NCI-H82 treated with DMSO at 0.1 percent for 48 hours (cell line): ENCODE measurements around the gene ATF1.
"Not testable (repeated sequence)": the region's sequence is repeated elsewhere in the genome, so short reads cannot be mapped to it uniquely, and the experiment has no call there.

Source experiments
- DNase-seq: peaks from one replicate; lab custom pipeline; 2025; ENCODE audit not compliant: unreplicated experiment; lab: John Stamatoyannopoulos, UW

ATF1 gene

DNA sequence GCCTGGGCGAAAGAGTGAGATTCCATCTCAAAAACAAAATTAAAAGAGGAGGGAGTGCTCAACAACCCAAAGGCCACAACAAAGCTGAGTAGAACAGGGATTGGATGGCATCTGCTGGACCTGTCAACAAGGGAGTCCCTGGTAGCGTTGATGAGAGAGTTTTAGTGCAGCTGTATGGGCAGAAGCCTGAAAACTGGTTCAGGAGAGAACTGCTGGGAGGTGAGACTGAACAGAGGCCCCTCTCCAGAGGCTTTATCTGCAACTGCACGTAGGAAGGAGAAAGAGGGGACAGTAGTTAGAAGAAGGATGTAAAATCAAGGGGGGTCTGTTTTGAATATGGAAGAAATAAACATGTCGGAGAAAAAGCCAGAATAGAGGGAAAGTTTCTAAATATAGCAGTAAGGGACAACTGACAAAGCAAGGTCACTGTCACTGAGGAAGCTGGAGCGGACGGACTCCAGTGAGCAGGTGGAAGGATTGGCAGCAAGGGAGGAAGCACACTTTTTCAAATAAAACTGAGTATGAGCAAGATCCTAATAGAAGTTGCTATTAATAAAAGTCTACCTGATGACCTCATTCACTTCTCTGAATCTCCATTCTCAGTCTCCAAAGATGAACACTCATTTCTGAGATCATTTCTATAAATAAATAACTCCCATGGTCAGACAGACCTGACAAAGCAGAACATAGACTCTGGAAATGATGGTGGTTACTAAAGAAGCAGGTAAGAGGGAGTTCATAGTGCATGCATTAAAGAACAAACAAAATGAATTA is 11.8 kb upstream of the ATF1 start:
- DNase-seq: no peak

DNA sequence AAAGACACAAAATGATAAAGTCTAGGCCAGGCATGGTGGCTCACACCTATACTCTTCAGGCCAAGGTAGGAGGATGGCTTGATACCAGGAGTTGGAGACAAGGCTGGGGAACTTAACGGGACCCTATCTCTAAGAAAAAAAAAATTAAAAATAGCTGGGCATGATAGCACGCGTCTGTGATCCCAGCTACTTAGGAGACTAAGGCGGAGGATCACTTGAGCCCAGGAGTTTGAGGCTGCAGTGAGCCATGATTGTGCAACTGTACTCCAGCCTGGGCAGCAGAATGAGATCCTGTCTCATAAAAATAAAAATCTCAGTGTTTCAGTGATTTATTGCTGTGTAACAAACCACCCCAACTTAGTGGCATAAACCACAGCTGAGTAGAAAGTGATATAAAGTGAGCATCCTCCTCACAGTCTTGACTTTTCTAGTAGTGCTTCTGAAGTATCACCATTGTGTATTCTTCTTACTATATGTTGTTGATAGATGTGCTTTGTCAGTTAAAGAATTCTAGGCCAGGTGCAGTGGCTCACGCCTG is 10.6 kb upstream of the ATF1 start:
- DNase-seq: no peak

DNA sequence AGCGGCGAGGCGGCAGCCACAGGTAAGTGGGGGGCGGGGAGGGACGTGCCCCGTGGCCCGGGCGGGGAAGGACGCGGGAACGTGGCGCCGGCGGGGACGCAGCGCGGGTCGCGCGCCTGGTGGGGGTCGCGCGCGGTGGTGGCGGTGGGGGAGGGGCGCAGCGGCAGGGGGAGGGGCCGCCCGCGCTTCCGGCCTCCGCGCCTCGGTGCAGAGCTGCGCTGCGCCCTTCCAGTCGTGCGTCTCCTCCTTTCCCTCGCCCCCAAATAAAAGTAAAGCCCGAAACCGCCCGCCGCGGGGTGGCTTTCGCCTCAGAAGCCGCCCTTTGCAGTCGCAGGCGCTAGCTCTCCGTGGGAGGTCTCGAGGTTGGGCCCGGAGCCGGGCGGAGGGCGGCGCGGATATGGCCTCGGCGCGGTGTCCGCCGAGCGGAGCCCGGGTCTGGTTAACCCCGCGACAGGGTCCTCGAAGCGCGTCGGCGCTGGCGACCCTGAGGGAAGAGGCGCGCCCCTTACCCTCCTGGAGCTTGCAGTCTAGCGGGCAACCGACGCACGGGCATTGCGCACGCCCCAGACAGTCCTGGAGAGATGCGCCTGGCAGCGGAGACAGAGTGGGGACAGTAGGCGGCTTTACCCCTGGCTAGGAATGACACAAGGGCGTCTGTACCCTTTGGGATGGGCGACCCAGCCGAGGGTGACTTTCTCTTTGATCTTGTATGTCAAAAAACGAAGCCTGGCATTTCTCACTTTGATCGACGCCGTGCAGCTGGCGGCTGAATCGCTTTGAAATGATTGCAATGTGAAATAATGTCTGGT is 589 bp downstream of the ATF1 start:
- no peak for DNase-seq

DNA sequence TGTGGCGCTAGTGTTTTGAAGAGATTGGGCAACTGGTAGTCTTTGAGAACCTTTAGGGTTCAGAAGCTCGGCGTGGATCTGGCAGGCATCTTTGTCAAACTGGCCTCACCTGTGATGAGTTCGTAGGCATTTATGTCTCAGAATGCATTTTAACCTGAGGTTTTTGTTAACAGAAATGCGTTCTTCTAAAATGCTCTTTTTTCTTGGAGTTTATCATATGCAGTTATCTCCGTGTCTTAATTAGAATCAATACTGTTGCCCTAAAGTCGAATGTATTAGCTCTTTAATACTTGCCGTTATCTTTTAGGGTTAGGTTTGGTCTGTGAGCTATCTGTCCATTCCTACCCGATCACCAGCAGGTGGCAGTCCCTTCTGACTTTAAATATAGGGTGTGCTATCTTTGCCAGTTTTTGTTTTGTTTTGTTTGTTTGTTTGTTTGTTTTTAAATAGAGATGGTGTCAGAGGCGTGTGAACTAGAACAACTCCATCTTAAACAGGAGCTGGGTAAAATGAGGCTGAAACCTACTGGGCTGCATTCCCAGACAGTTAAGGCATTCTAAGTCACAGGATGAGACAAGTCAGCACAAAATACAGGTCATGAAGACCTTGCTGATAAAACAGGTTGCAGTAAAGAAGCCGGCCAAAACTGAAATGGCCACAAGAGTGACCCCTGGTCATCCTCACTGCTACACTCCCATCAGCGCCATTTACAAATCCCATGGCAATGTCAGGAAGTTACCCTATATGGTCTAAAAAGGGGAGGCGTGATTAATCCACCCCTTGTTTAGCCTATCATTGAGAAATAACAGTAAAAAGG is 1.4 kb downstream of the ATF1 start:
- peak; percentile 30 for DNase-seq

DNA sequence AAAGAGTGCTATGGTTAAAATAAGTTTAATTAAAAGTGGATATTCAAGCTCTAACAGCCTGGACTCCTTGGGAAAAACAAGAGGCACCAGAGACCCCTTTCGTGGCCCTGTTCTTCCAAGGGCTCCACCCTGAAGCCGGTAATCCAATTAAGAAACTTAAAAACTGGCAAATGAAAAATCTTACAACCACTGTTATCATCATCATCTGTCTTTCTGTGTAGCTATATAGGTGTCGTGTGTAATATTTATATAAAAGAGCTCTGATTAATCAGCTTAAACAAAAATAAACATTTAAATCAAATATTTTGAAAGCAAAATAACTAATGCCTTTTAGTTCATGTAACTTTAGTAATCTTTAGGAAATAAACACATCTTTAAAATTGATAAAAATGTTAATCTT is 4.5 kb downstream of the ATF1 start:
- peak; percentile 39 for DNase-seq

DNA sequence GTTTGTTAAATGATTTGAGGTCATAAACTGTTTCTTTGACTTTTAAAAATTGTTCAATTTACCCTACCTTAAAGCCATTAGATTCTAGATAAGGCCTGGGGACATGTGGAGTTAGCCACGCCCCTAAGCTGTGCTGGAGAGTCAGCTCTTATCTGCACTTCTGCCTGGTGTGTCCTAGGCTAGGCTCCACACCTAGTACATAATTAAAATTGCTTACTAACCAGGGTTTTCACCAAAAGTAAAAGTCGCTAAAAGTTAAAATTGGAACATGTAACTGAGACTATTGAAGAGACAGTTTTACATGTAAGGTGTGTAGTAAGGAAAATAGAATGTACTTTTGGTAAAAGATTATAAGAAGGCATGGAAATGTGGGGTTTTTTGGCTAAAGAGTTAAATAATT is 4.9 kb downstream of the ATF1 start:
- DNase-seq: not testable (repeated sequence)

DNA sequence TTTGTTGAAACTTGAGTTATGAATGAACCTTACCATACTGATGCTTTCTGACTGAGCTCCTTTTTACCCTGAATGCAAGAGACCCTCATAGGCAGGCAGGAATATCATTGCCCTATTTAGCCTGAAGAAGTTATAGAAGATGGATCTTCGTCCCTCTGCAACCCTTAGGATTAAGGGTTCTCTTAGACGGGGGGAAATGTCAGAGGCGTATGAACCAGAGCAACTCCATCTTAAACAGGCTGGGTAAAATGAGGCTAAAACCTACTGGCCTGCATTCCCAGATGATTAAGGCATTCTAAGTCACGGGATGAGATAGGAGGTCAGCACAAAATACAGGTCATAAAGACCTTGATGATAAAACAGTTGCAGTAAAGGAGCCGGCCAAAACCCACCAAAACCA is 7.5 kb downstream of the ATF1 start:
- no peak for DNase-seq

DNA sequence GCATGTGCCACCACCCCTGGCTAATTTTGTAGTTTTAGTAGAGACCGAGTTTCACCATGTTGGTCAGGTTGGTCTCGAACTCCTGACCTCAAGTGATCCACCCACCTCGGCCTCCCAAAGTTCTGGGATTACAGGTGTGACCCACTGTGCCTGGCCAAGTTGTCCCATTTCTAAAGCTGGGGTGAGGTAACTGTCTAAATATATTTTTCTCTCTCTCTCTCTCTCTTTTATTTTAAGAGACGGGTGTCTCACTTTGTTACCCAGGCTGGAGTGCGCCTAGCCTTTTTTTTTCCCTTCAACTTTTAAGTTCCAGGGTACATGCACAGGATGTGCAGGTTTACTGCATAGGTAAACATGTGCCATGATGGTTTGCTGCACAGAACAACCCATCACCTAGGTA is 8.6 kb downstream of the ATF1 start:
- DNase-seq: no peak

DNA sequence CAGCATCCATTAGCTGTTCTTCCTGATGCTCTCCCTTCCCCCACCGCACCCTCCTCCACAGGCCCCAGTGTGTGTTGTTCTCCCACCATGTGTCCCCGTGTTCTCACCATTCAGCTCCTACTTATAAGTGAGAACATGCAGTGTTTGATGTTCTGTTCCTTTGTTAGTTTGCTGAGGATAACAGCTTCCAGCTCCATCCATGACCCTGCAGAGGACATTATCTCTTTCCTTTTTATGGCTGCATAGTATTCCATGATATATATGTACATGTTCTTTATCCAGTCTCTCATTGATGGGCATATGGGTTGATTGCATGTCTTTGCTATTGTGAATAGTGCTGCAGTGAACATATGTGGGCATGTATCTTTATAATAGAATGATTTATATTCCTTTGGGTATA is 9.0 kb downstream of the ATF1 start:
- no peak for DNase-seq

DNA sequence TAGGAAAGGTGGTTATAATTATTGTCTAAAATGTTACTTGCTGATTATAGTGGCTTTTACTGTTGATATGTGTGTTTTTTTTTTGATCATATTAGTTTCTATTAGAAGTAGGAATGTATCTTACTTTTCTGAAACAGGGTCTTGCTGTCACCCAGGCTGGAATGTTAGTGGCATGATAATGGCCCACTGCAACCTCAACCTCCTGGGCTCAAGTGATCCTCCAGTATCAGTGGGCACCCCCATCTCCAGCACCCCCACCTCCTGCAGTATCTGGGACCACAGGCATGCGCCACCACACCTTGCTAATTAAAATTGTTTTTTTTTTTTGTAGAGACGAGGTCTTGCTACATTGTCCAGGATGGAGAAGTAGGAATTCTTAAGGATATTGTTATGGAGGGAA is 11.3 kb downstream of the ATF1 start:
- DNase-seq: no peak

DNA sequence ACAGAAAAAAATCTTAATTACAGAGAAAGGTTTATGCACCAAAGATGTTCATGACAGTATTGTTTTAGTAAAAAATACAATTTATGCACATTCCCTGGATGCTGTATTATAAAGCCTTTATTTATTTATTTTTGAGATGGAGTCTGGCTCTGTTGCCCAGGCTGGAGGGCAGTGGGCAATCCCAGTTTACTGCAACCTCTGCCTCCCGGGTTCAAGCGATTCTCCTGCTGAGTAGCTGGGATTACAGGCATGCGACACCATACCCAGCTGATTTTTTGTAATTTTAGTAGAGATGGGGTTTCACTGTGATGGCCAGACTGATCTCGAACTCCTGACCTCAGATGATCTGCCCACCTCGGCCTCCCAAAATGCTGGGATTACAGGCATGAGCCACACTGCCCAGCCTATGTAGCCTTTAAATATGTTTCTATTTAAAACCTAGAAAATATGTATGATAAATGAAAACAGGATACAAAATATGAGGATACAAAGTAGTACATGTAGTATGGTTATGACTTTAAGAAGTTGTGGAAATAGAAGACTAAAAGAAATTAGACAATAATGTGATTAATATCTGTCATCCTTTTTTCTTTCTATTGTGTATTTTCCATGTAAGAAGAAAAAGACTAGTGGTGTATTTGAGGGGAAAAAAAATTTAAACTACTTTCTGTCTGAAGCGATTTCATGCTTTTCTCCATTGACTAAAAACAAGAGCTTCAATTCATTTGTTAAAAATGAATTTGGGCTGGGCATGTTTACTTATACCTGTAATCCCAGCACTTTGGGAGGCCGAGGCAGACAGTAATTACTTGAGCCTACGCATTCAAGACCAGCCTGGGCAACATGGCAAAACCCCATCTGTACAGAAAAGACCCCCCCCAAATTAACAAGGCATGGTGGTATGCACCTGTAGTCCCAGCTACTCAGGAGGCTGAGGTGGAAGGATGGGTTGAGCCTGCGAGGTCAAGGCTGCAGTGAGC is 13.1 kb downstream of the ATF1 start:
- no peak for DNase-seq

DNA sequence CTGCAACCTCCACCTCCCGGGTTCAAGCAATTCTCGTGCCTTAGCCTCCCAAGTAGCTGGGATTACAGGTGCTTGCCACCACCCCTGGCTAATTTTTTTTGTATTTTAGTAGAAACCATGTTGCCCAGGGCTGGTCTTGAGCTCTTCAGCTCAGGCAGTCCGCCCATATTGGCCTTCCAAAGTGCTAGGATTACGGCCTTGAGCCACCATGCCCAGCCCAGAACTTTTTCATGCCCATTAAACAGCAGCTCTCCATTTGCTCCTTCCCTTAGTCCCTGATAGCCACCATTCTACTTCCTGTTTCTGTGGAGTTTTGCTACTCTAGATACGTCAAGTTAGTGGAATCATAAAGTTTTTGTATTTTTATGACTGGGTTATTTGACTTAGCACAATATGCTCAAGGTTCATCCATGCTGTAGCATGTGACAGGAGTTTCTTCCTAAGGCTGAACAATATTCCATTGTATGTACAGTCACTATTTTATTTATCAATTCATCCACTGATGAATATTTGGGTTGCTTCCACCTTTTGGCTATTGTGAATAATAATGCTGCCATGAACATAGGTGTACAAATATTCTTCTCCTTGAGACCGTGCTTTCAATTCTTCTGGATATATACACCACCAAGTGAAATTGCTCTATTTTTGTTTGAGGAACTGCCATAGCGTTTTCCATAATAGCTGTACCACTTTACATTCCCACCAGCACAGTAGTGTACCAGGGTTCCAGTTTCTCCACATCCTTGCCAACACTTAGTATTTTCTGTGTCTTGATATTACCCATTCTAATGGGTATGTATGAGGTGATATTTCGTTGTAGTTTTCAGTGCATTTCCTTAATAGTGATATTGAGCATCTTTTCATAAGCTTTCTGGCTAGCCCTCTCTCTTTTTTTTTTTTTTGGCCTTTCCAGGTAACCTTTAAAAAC is 15.0 kb downstream of the ATF1 start:
- DNase-seq: no peak

DNA sequence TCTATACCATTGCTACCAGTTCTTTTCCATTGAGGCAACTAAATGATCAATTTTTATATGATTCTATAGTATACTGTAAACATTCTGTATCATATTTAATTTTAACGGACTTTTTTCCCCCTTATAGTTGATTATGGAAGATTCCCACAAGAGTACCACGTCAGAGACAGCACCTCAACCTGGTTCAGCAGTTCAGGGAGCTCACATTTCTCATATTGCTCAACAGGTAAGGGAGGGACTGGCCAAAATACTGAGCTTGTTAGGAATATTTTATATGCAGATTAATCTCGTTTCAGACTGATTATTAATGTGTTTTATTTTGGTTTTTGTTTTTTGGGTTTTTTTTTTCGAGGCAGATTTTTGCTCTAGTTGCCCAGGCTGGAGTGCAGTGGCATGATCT is 16.1 kb downstream of the ATF1 start:
- DNase-seq: no peak

DNA sequence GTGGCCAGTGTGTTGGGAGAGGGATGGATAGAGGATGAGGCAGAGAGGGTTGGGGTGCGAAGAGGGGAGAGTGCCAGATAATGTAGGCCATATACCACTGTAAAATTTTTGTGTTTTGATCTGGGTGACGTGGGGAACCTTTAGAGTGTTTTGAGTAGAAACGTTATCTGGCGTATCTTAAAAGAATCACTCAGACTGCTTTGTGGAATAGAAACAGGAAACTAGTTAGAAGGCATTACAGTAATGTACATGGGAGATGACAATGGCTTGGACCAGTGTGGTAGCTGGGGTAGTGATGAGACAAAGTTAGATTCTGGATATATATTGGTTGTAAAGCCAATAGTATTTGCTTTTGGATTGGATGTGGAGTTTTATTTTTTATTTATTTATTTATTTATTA is 20.6 kb downstream of the ATF1 start:
- DNase-seq: no peak

DNA sequence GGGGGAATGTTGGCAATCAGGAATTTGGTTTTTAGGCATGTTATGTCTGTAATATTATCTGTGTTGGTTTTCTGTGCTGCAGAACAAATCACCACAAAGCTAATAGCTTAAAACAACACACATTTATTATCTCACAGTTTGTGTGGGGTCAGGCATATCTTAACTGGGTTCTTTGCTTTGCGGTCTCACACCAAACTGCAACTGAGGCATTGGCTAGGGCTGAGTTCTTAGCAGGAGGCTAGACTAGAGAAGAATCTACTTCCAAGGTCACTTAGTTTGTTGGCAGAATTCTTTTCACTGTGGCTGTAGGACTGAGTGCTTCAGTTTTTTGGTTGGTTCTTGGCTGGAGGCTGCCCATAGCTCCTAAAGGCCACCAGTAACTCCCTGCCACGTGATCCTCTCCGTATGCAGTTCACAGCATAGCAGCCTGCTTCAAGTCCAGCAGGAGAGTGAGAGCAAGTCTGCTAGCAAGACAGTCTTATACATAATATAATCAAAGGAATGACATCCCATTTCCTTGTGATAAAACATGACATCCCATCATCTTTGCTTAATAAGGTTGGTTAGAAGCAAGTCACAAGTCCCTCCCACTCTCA is 21.6 kb downstream of the ATF1 start:
- no peak for DNase-seq

DNA sequence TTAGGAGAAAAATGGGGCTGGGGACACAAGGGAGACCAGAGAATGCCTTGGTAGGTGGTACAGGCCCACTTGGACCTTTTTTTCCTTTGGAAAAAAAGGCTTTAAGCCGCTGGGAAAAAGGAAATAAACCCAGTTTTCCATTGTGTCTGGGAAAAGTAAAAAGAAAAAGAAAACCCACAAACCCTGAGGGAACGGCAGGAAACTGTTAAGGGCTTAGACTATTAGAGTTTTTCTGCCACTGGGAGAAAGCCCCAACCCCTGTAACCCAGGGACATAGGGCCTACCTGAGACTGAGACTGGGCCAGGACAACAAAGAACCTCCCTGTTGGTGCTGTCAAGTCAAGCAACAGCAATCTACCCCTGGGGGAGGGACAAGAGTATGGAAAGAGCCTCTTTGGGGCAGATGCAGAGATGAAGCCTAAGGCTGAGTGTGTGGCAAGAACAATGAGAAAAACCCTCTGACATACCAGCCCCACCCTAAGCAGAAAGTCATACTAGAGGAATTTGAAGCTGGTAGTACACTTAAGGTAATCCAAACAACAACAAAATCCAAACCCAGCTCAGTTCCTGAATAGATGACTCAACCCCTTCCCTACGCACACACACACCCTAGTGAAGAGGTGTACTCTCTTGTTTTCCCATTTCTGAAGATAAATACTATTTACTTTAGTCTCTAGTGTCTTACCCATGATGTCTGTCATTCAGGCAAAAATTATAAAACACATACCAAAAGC is 22.8 kb downstream of the ATF1 start:
- no peak for DNase-seq

DNA sequence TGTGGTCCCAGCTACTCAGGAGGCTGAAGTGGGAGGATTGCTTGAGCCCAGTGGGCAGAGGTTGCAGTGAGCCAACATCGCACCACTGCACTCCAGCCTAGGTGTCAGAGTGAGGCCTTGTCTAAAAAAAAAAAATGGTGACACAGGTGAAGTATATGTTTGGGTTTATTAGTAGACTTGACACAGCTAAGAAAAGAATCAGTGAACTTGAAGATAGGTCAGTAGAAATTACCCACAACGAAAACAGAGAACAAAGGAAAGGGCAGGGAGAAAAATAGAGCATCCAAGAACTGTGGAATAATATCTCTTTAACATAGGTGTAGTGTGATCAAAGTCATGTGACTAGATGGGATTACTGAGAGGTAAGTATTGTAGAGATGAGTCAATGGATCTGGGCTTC is 23.7 kb downstream of the ATF1 start:
- no peak for DNase-seq

DNA sequence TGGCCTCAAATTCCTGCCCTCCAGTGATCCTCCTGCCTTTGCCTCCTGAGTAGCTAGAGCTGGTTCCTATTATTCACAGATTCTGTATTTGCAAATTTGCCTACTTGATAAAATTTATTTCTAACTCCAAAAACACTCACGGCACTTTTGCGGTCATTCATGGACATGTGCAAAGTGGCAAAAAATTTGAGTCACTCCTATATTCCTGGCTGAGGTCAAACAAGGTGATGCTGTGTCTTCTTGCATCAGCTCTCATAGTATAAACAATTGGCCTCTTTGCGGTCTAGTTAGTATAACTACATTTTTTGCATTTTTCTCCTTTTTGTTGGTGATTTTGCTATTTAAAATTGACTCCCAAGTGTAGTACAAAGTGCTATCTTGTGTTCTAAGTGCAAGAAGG is 24.7 kb downstream of the ATF1 start:
- DNase-seq: no peak
